ENCODE results near the gene FBXW11.

The FBXW11 gene

GRCh38 chr5:171965745-171966144 is 40.7 kb downstream of the FBXW11 start:
- FAIRE-seq (peak; percentile 44), DNase-seq (ENCODE audit: insufficient read length) (no peak)
- no peak for TF ChIP-seq TAF1 (IDR thresholded peaks at IDR 0.05; ENCODE audit: borderline replicate concordance, low read depth, low read length)
- no peak for TF ChIP-seq POLR2A (IDR thresholded peaks at IDR 0.05; ENCODE audit: low read depth, low read length)
- TF ChIP-seq POLR2AphosphoS5 (IDR thresholded peaks at IDR 0.05; ENCODE audit: low read depth, low read length): no peak

DNA sequence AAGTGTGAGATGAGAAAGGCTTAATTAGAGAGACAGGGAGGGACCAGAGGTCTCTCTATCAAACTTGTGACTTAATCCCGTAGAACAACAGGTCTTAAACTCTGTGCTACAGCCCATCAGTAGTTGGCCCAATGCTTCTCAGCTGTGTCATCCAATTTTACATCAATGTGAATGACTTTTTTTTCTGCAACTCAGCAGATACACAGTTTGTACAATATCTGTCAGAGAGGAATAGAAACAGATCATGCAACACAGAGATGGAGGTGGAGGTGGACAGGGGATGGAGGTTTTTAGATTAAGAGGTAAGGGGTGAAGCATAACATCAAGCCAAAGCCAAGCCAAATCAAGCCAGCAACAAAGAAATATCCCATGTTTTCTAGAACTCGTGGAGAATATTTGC is 43.0 kb downstream of the FBXW11 start:
- DNase-seq (ENCODE audit: insufficient read length) (no peak), FAIRE-seq (no peak)
- TF ChIP-seq TAF1 (IDR thresholded peaks at IDR 0.05; ENCODE audit: borderline replicate concordance, low read depth, low read length) (no peak), POLR2A (IDR thresholded peaks at IDR 0.05; ENCODE audit: low read depth, low read length) (no peak), POLR2AphosphoS5 (IDR thresholded peaks at IDR 0.05; ENCODE audit: low read depth, low read length) (no peak)

DNA sequence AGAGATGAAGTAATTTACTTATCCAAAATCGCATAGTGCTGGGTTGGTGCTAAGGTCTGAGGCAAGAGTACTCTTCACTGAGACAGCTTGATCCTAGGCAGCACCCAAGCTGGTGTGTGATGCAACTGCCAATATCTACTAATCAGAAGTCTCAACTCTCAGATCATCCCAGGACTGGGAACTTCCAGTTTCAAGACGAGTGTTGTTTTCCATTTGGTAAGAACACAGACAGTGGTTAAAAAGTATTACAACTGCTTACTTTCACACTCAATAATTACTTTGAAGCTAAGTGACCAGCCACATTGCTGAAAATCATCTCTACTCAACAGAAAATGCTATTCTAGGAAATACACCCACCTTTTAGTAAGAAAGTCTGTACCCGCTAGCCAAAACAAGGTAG is 45.3 kb downstream of the FBXW11 start:
- TF ChIP-seq POLR2AphosphoS5 (IDR thresholded peaks at IDR 0.05; ENCODE audit: low read depth, low read length): no peak
- TF ChIP-seq TAF1 (IDR thresholded peaks at IDR 0.05; ENCODE audit: borderline replicate concordance, low read depth, low read length): no peak
- no peak for TF ChIP-seq POLR2A (IDR thresholded peaks at IDR 0.05; ENCODE audit: low read depth, low read length)
- peak; percentile 95 for FAIRE-seq
- no peak for DNase-seq (ENCODE audit: insufficient read length)

DNA sequence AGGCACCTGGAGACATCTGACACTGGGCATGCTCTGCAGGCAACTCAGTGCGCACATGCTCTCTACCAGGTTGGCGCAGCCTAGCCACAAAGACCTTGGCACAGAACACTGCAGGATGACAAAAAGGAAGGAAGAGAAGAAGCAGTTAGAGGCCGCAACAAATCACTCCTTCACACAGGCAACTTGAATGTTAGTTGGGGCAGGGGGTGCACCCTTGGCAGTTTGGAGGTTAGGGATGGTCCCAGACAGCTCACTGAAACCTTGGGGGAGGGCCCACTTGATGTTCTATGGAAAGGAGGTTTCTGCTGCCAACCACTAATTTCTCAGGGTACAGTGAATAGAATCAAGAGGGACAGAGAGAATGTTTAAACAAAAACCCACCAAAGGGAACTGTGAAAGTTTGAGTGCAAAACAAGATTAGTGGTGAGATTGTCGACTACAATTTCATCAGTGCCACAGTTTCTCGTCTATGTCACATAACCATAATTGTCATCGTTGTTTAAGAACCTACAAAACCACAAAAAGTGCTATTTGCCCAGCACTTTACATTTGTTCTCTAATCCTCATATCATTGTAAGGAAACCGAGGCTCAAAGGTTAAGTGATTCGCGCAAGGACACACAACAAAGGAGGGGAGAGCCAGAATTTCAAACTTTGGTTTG is 48.7 kb downstream of the FBXW11 start:
- TF ChIP-seq POLR2A (IDR thresholded peaks at IDR 0.05; ENCODE audit: low read depth, low read length) (no peak), TAF1 (IDR thresholded peaks at IDR 0.05; ENCODE audit: borderline replicate concordance, low read depth, low read length) (no peak), POLR2AphosphoS5 (IDR thresholded peaks at IDR 0.05; ENCODE audit: low read depth, low read length) (no peak)
- FAIRE-seq: peak; percentile 56
- DNase-seq (ENCODE audit: insufficient read length): no peak

GRCh38 chr5:171956887-171957495 is 49.4 kb downstream of the FBXW11 start:
- DNase-seq (ENCODE audit: insufficient read length) (no peak), FAIRE-seq (no peak)
- no peak for TF ChIP-seq POLR2A (IDR thresholded peaks at IDR 0.05; ENCODE audit: low read depth, low read length)
- no peak for TF ChIP-seq TAF1 (IDR thresholded peaks at IDR 0.05; ENCODE audit: borderline replicate concordance, low read depth, low read length)
- TF ChIP-seq POLR2AphosphoS5 (IDR thresholded peaks at IDR 0.05; ENCODE audit: low read depth, low read length): no peak

DNA sequence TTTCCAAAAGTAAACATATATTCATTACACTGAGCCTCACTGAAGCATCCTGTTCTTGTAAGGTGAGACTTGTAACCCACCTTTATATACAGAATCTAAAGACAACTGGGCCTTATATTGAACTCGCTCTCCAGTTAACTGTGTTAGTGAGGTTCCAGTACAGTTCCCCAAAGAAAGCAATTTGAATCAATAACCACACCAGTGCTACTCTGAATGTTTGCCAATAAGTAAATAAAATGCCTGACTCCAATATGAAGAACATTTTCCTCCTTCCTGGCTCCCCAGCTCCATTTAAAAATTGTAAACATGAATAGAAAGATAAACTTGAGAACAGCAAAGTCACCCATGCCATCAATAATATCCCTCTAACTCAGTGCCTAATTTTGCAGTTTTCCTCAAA is 50.1 kb downstream of the FBXW11 start:
- no peak for TF ChIP-seq POLR2AphosphoS5 (IDR thresholded peaks at IDR 0.05; ENCODE audit: low read depth, low read length)
- no peak for TF ChIP-seq TAF1 (IDR thresholded peaks at IDR 0.05; ENCODE audit: borderline replicate concordance, low read depth, low read length)
- TF ChIP-seq POLR2A (IDR thresholded peaks at IDR 0.05; ENCODE audit: low read depth, low read length): no peak
- DNase-seq (ENCODE audit: insufficient read length) (no peak), FAIRE-seq (no peak)

- DNase-seq (ENCODE audit: insufficient read length): no peak
- no peak for FAIRE-seq
- TF ChIP-seq TAF1 (IDR thresholded peaks at IDR 0.05; ENCODE audit: borderline replicate concordance, low read depth, low read length) (no peak), POLR2AphosphoS5 (IDR thresholded peaks at IDR 0.05; ENCODE audit: low read depth, low read length) (no peak), POLR2A (IDR thresholded peaks at IDR 0.05; ENCODE audit: low read depth, low read length) (no peak)
Measured at GRCh38 chr5:171955761-171956160, 50.7 kb downstream of the FBXW11 start.

- TF ChIP-seq TAF1 (IDR thresholded peaks at IDR 0.05; ENCODE audit: borderline replicate concordance, low read depth, low read length) (no peak), POLR2AphosphoS5 (IDR thresholded peaks at IDR 0.05; ENCODE audit: low read depth, low read length) (no peak), POLR2A (IDR thresholded peaks at IDR 0.05; ENCODE audit: low read depth, low read length) (no peak)
- FAIRE-seq: no peak
- DNase-seq (ENCODE audit: insufficient read length): no peak
Measured at GRCh38 chr5:171954721-171955120, 51.7 kb downstream of the FBXW11 start.

DNA sequence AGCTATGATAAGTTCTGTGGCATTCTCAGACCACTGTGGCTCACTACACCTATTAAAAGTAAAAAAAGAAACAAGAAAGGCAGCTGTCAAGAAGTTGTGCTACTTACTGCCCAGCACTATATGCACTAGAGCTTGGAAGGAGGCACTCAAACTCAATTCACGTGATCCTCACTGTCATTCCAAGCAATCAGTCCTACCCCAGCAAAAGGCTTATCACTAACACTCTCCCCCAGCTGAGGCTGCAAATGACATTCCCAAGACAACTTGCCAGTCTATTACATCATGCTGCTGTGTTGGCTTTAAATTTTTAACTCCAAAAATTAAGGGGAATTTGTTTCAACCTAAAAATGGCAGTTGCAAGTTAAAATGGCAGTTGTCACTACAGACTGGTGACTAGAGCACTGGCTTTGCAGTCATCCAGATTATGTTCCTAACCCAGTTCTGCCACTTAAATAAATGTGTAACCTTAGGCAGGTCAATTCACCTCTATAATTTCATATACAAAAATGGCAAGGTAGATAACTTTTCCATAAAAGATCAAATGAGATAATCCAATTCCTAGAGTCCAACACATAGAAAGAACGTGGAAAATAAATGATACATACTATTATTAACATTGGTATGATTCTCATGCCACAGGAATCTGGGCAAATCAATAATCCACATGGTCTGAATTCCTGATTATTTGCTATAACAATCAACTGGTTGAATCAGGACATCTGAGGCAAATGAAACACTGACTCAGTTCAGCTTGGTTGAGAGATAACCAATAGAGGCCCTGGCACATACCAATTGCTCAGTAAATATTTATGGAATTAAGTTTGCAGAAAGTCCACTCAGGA is 52.4 kb downstream of the FBXW11 start:
- FAIRE-seq (no peak), DNase-seq (ENCODE audit: insufficient read length) (no peak)
- no peak for TF ChIP-seq POLR2AphosphoS5 (IDR thresholded peaks at IDR 0.05; ENCODE audit: low read depth, low read length)
- no peak for TF ChIP-seq POLR2A (IDR thresholded peaks at IDR 0.05; ENCODE audit: low read depth, low read length)
- no peak for TF ChIP-seq TAF1 (IDR thresholded peaks at IDR 0.05; ENCODE audit: borderline replicate concordance, low read depth, low read length)

- DNase-seq (ENCODE audit: insufficient read length) (no peak), FAIRE-seq (no peak)
- TF ChIP-seq POLR2AphosphoS5 (IDR thresholded peaks at IDR 0.05; ENCODE audit: low read depth, low read length) (no peak), TAF1 (IDR thresholded peaks at IDR 0.05; ENCODE audit: borderline replicate concordance, low read depth, low read length) (no peak), POLR2A (IDR thresholded peaks at IDR 0.05; ENCODE audit: low read depth, low read length) (no peak)
Measured at GRCh38 chr5:171952021-171952420, 54.4 kb downstream of the FBXW11 start.

DNA sequence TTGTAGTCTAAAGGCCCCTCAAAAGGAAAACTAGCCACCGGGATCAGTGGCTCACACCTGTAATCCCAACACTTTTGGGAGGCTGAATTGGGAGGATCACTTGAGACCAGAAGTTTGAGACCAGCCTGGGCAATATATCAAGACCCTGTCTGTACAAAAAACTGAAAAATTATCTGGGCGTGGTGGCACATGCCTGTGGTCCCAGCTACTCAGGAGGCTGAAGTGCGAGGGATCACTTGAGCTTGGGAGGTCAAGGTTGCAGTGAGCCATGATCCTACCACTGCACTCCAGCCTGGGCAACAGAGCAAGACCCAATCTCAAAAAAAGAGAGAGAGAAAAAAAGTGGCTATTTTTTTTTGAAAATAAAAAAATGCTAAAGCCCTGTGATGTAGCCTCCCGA is 55.2 kb downstream of the FBXW11 start:
- DNase-seq (ENCODE audit: insufficient read length): no peak
- no peak for FAIRE-seq
- TF ChIP-seq TAF1 (IDR thresholded peaks at IDR 0.05; ENCODE audit: borderline replicate concordance, low read depth, low read length): no peak
- no peak for TF ChIP-seq POLR2AphosphoS5 (IDR thresholded peaks at IDR 0.05; ENCODE audit: low read depth, low read length)
- no peak for TF ChIP-seq POLR2A (IDR thresholded peaks at IDR 0.05; ENCODE audit: low read depth, low read length)

Measured in GM12892 (cell line).